ENCODE data around the gene CFD. TPM values are rescaled to one million over a fixed set of nuclear protein-coding genes. Genes with fewer than 3 reads are reported as not detected.

Gene CFD
- total RNA-seq, 6 donors from 2014 or later, result 101 to 393 (median 259) TPM

GRCh38 chr19:854549-854948 is 4.9 kb upstream of the CFD start:
- Histone ChIP-seq H3K4me1 (peaks cover 9 to 38% (median 16%) of the 10 kb centered on the region in 4 donors), H3K27me3 (peaks cover 0 to 15% (median 8%) of the 10 kb centered on the region in 4 donors), H3K27ac (no peak overlapping the region), H3K36me3 (no peaks in the 10 kb centered on the region), H3K9me3 (no peaks in the 10 kb centered on the region), H3K4me3 (no peak overlapping the region)
- DNase-seq (no peak), ATAC-seq (ENCODE audit: low FRiP score in 2 of 2) (no peak)
- TF ChIP-seq POLR2A (IDR thresholded peaks at IDR 0.05) (no peak), CTCF (IDR thresholded peaks at IDR 0.05) (no peak), POLR2AphosphoS5 (IDR thresholded peaks at IDR 0.05) (no peak), EP300 (IDR thresholded peaks at IDR 0.05) (no peak)
- WGBS, 2 donors, result 68 to 74% methylated on average over 6 of the region's 6 CpGs

- TF ChIP-seq POLR2A (IDR thresholded peaks at IDR 0.05) (no peak), EP300 (IDR thresholded peaks at IDR 0.05) (no peak), CTCF (IDR thresholded peaks at IDR 0.05) (no peak)
- Histone ChIP-seq H3K27me3 (peaks cover 0 to 15% (median 8%) of the 10 kb centered on the region in 4 donors), H3K4me1 (peaks cover 11 to 43% (median 20%) of the 10 kb centered on the region in 4 donors), H3K9me3 (no peaks in the 10 kb centered on the region), H3K27ac (no peak overlapping the region), H3K36me3 (no peaks in the 10 kb centered on the region), H3K4me3 (no peak overlapping the region)
- no peak for ATAC-seq (ENCODE audit: low FRiP score in 2 of 2)
- DNase-seq, result no peak
- 81 to 86% methylated on average over 12 of the region's 12 CpGs for WGBS, 2 donors
These were observed 4.3 kb upstream of the CFD start for GRCh38 chr19:855142-855541.

GRCh38 chr19:855566-856120 is 3.8 kb upstream of the CFD start:
- peaks cover 0 to 15% (median 9%) of the 10 kb centered on the region in 4 donors for H3K27me3 ChIP-seq
- H3K4me3 ChIP-seq, result no peak overlapping the region
- no peaks in the 10 kb centered on the region for H3K9me3 ChIP-seq
- WGBS, 2 donors, result 80 to 81% methylated on average over 2 to 35 of the region's 40 CpGs
- DNase-seq, result peak in 1 of 2 donors; percentile 84
- TF ChIP-seq POLR2AphosphoS5 (IDR thresholded peaks at IDR 0.05) (no peak), EP300 (IDR thresholded peaks at IDR 0.05) (no peak), POLR2A (IDR thresholded peaks at IDR 0.05) (no peak), CTCF (IDR thresholded peaks at IDR 0.05) (no peak)
- peaks cover 10 to 43% (median 23%) of the 10 kb centered on the region in 4 donors for H3K4me1 ChIP-seq
- no peaks in the 10 kb centered on the region for H3K36me3 ChIP-seq
- ATAC-seq (ENCODE audit: low FRiP score in 2 of 2), result no peak
- H3K27ac ChIP-seq, result no peak overlapping the region

GRCh38 chr19:858284-858683 is 1.2 kb upstream of the CFD start:
- Histone ChIP-seq H3K9me3 (no peaks in the 10 kb centered on the region), H3K27ac (peak overlapping the region in 1 of 4 donors; percentile 87), H3K4me1 (peaks cover 21 to 47% (median 35%) of the 10 kb centered on the region in 4 donors), H3K4me3 (no peak overlapping the region), H3K27me3 (peaks cover 0 to 3% (median under 1%) of the 10 kb centered on the region in 4 donors), H3K36me3 (no peaks in the 10 kb centered on the region)
- no peak for ATAC-seq (ENCODE audit: low FRiP score in 2 of 2)
- TF ChIP-seq POLR2AphosphoS5 (IDR thresholded peaks at IDR 0.05) (no peak), EP300 (IDR thresholded peaks at IDR 0.05) (no peak), POLR2A (IDR thresholded peaks at IDR 0.05) (no peak), CTCF (IDR thresholded peaks at IDR 0.05) (no peak)
- no peak for DNase-seq
- 81 to 83% methylated on average over 9 of the region's 9 CpGs for WGBS, 2 donors
